ENCODE results near the gene SH3BP1.
"Not testable (repeated sequence)": the region's sequence is repeated elsewhere in the genome, so short reads cannot be mapped to it uniquely, and the experiment has no call there.

SH3BP1 gene

GRCh38 chr22:37655252-37655563 is 15.7 kb downstream of the SH3BP1 start:
- no peak overlapping the region for H3K4me3 ChIP-seq (ENCODE audit: control insufficient read depth in 1 of 7, extremely low read depth in 1 of 7, insufficient read depth in 4 of 7, low read depth in 2 of 7, low read length in 6 of 7)

DNA sequence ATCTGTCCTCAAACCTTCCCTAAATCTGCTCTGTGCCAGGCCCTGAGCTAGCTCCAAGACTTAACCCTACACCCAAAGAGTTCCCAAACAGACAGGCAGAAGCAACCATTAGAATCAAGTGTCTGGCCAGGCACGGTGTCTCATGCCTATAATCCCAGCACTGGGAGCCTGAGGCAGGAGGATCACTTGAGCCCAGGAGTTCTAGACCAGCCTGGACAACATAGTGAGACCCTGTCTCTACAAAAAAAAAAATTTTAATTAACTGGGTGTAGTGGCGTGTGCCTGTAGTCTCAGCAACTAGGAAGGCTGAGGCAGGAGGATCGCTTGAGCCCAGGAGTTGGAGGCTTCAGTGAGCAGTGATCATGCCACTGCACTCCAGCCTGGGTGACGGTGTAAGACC is 17.1 kb downstream of the SH3BP1 start:
- H3K27me3 ChIP-seq (replicated peaks in 2 of 5; ENCODE audit: control insufficient read depth in 4 of 5, insufficient read depth in 5 of 5, low read length in 4 of 5); H3K4me3 ChIP-seq (ENCODE audit: control insufficient read depth in 1 of 7, extremely low read depth in 1 of 7, insufficient read depth in 4 of 7, low read depth in 2 of 7, low read length in 6 of 7); H3K9me3 ChIP-seq (ENCODE audit: control extremely low read depth in 1 of 5, control insufficient read depth in 4 of 5, insufficient read depth in 2 of 5, low read depth in 1 of 5, low read length in 4 of 5); DNase-seq; H3K27ac ChIP-seq (ENCODE audit: insufficient read depth in 1 of 2, low read depth in 1 of 2, low read length in 2 of 2, poor library complexity in 1 of 2, severe bottlenecking in 2 of 2); POLR2A ChIA-PET: not testable (repeated sequence)
- Histone ChIP-seq H3K4me1 (ENCODE audit: control extremely low read depth in 1 of 4, control insufficient read depth in 4 of 4, insufficient read depth in 4 of 4, low read length in 3 of 4) (peaks cover 13 to 37% (median 35%) of the 10 kb centered on the region in 4 experiments), H3K36me3 (ENCODE audit: control insufficient read depth in 4 of 4, insufficient read depth in 4 of 4, low read length in 3 of 4) (peaks cover 2 to 30% (median 11%) of the 10 kb centered on the region in 4 experiments)
- CTCF ChIA-PET, result interaction anchor here (25.2 to 39.6 kb wide), 2 partner anchors 19 to 21 kb away, joined by 494 to 672 read pairs; partner anchors contain the start of genes LGALS1, NOL12 and SH3BP1
- 100% methylated on average over 4 of the region's 4 CpGs for WGBS (ENCODE audit: insufficient coverage)

More at GRCh38 chr22:37655252-37655563, 15.7 kb downstream of the SH3BP1 start:
- Histone ChIP-seq H3K36me3 (ENCODE audit: control insufficient read depth in 4 of 4, insufficient read depth in 4 of 4, low read length in 3 of 4) (peaks cover 4 to 32% (median 19%) of the 10 kb centered on the region in 4 experiments), H3K4me1 (ENCODE audit: control extremely low read depth in 1 of 4, control insufficient read depth in 4 of 4, insufficient read depth in 4 of 4, low read length in 3 of 4) (peaks cover 10 to 23% (median 22%) of the 10 kb centered on the region in 4 experiments), H3K9me3 (ENCODE audit: control extremely low read depth in 1 of 5, control insufficient read depth in 4 of 5, insufficient read depth in 2 of 5, low read depth in 1 of 5, low read length in 4 of 5) (no peaks in the 10 kb centered on the region), H3K27me3 (replicated peaks in 2 of 5; ENCODE audit: control insufficient read depth in 4 of 5, insufficient read depth in 5 of 5, low read length in 4 of 5) (no peaks in the 10 kb centered on the region), H3K27ac (ENCODE audit: insufficient read depth in 1 of 2, low read depth in 1 of 2, low read length in 2 of 2, poor library complexity in 1 of 2, severe bottlenecking in 2 of 2) (no peak overlapping the region)
- 89% methylated on average over 4 of the region's 17 CpGs for WGBS (ENCODE audit: insufficient coverage)
- no peak for DNase-seq
- ChIA-PET CTCF (interaction anchor here (1.0 to 39.6 kb wide), 3 partner anchors 18 to 50 kb away, joined by 3 to 672 read pairs (median 494); partner anchors contain the start of genes LGALS1, NOL12 and SH3BP1), POLR2A (no interaction called here)

GRCh38 chr22:37657590-37658132 is 18.2 kb downstream of the SH3BP1 start:
- H3K4me1 ChIP-seq (ENCODE audit: control extremely low read depth in 1 of 4, control insufficient read depth in 4 of 4, insufficient read depth in 4 of 4, low read length in 3 of 4), result peaks cover 13 to 38% (median 37%) of the 10 kb centered on the region in 4 experiments
- CTCF ChIA-PET, result interaction anchor here (0.9 to 39.6 kb wide), 5 partner anchors 20 to 50 kb away, joined by 3 to 672 read pairs (median 5); partner anchors contain the start of genes LGALS1, NOL12 and SH3BP1
- peak overlapping the region; percentile 13 to 79 for H3K27ac ChIP-seq (ENCODE audit: insufficient read depth in 1 of 2, low read depth in 1 of 2, low read length in 2 of 2, poor library complexity in 1 of 2, severe bottlenecking in 2 of 2)
- no peaks in the 10 kb centered on the region for H3K9me3 ChIP-seq (ENCODE audit: control extremely low read depth in 1 of 5, control insufficient read depth in 4 of 5, insufficient read depth in 2 of 5, low read depth in 1 of 5, low read length in 4 of 5)
- POLR2A ChIA-PET, result interaction anchor here (0.8 to 1.5 kb wide), 6 partner anchors 14 to 148 kb away, joined by 3 to 4 read pairs (median 4); partner anchors contain the start of gene GGA1
- DNase-seq, result peak in 1 of 3 donors; percentile 28
- peaks cover 2 to 36% (median 11%) of the 10 kb centered on the region in 4 experiments for H3K36me3 ChIP-seq (ENCODE audit: control insufficient read depth in 4 of 4, insufficient read depth in 4 of 4, low read length in 3 of 4)
- H3K4me3 ChIP-seq (ENCODE audit: control insufficient read depth in 1 of 7, extremely low read depth in 1 of 7, insufficient read depth in 4 of 7, low read depth in 2 of 7, low read length in 6 of 7), result peak overlapping the region in 6 of 7 experiments; percentile 36 to 85 (median 72)
- no peaks in the 10 kb centered on the region for H3K27me3 ChIP-seq (replicated peaks in 2 of 5; ENCODE audit: control insufficient read depth in 4 of 5, insufficient read depth in 5 of 5, low read length in 4 of 5)
- 17% methylated on average over 4 of the region's 6 CpGs for WGBS (ENCODE audit: insufficient coverage)

- H3K36me3 ChIP-seq (ENCODE audit: control insufficient read depth in 4 of 4, insufficient read depth in 4 of 4, low read length in 3 of 4), result peaks cover 2 to 33% (median 7%) of the 10 kb centered on the region in 4 experiments
- ChIA-PET POLR2A (interaction anchor here (0.8 to 1.5 kb wide), 8 partner anchors 13 to 147 kb away, joined by 3 to 5 read pairs (median 4); partner anchors contain the start of gene GGA1), CTCF (interaction anchor here (0.9 to 39.6 kb wide), 8 partner anchors 19 to 77 kb away, joined by 3 to 672 read pairs (median 4); partner anchors contain the start of genes LGALS1, NOL12 and SH3BP1)
- peak within 1 kb of the TSS; percentile 13 to 79 for H3K27ac ChIP-seq (ENCODE audit: insufficient read depth in 1 of 2, low read depth in 1 of 2, low read length in 2 of 2, poor library complexity in 1 of 2, severe bottlenecking in 2 of 2)
- H3K4me3 ChIP-seq (ENCODE audit: control insufficient read depth in 1 of 7, extremely low read depth in 1 of 7, insufficient read depth in 4 of 7, low read depth in 2 of 7, low read length in 6 of 7), result peak within 1 kb of the TSS; percentile 37 to 85 (median 70)
- H3K27me3 ChIP-seq (replicated peaks in 2 of 5; ENCODE audit: control insufficient read depth in 4 of 5, insufficient read depth in 5 of 5, low read length in 4 of 5), result no peaks in the 10 kb centered on the region
- H3K9me3 ChIP-seq (ENCODE audit: control extremely low read depth in 1 of 5, control insufficient read depth in 4 of 5, insufficient read depth in 2 of 5, low read depth in 1 of 5, low read length in 4 of 5), result no peaks in the 10 kb centered on the region
- H3K4me1 ChIP-seq (ENCODE audit: control extremely low read depth in 1 of 4, control insufficient read depth in 4 of 4, insufficient read depth in 4 of 4, low read length in 3 of 4), result peaks cover 13 to 38% (median 37%) of the 10 kb centered on the region in 4 experiments
- peak; percentile 100 for DNase-seq
- 0% methylated on average over 80 of the region's 101 CpGs for WGBS (ENCODE audit: insufficient coverage)
Observed at GRCh38 chr22:37658133-37659065, 18.9 kb downstream of the SH3BP1 start, which contains the start of gene PDXP. PDXP (plus strand) TSS chr22:37658723; CDS start chr22:37658783, 60 bp downstream.

DNA sequence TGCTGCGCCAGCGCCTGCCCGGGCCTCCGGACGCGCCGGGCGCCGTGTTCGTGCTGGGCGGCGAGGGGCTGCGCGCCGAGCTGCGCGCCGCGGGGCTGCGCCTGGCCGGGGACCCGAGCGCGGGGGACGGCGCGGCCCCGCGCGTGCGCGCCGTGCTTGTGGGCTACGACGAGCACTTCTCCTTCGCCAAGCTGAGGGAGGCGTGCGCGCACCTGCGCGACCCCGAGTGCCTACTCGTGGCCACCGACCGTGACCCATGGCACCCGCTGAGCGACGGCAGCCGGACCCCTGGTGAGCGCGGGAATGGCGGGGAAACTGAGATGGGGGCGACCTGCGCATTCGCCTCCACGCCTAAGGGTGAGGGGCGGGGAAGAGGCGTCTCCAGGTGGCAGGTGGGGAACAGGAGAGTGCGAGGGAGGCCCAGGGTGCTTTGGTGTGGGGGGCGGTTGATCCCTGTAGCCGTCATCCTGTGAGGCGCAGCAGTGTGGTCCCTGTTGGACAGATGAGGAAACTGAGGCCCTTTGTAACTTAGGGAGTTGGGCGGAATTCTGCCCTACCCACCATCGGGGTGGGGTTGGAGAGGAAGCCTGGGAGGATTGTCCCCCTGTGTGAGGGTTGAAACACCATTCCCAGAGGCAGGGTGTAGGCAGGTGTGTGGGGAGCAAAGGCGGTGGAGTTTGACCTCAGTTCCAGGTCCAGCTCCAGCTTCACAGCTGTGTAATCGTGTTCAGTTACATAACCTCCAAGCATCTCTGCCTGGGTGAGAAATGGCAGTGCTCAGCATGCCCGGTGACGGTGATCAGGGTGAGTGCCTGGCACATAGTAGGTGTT is 19.8 kb downstream of the SH3BP1 start:
- Histone ChIP-seq H3K27ac (ENCODE audit: insufficient read depth in 1 of 2, low read depth in 1 of 2, low read length in 2 of 2, poor library complexity in 1 of 2, severe bottlenecking in 2 of 2) (peak overlapping the region in 1 of 2 experiments; percentile 60), H3K4me1 (ENCODE audit: control extremely low read depth in 1 of 4, control insufficient read depth in 4 of 4, insufficient read depth in 4 of 4, low read length in 3 of 4) (peaks cover 13 to 38% (median 37%) of the 10 kb centered on the region in 4 experiments)

More for the DNA sequence above, 19.8 kb downstream of the SH3BP1 start:
- ChIA-PET POLR2A (interaction anchor here (1.0 to 1.5 kb wide), 5 partner anchors 14 to 51 kb away, joined by 3 to 5 read pairs (median 4); partner anchors contain the start of gene GGA1), CTCF (interaction anchor here (0.8 to 39.6 kb wide), 7 partner anchors 18 to 76 kb away, joined by 3 to 672 read pairs (median 4); partner anchors contain the start of genes LGALS1, NOL12 and SH3BP1)
- no peaks in the 10 kb centered on the region for H3K27me3 ChIP-seq (replicated peaks in 2 of 5; ENCODE audit: control insufficient read depth in 4 of 5, insufficient read depth in 5 of 5, low read length in 4 of 5)
- H3K9me3 ChIP-seq (ENCODE audit: control extremely low read depth in 1 of 5, control insufficient read depth in 4 of 5, insufficient read depth in 2 of 5, low read depth in 1 of 5, low read length in 4 of 5), result no peaks in the 10 kb centered on the region
- H3K36me3 ChIP-seq (ENCODE audit: control insufficient read depth in 4 of 4, insufficient read depth in 4 of 4, low read length in 3 of 4), result peaks cover 0 to 26% (median 3%) of the 10 kb centered on the region in 4 experiments
- peak in 2 of 3 donors; percentile 61 to 65 for DNase-seq
- peak overlapping the region; percentile 37 to 85 (median 69) for H3K4me3 ChIP-seq (ENCODE audit: control insufficient read depth in 1 of 7, extremely low read depth in 1 of 7, insufficient read depth in 4 of 7, low read depth in 2 of 7, low read length in 6 of 7)
- WGBS (ENCODE audit: insufficient coverage), result 4% methylated on average over 59 of the region's 68 CpGs

Data from common myeloid progenitor, CD34-positive (primary cell).